ENCODE results near the gene KYAT1. TPM values are rescaled to one million over a fixed set of nuclear protein-coding genes. Genes with fewer than 3 reads are reported as not detected.
A peak's percentile ranks its signal among the peaks of the same experiment; 100 is the strongest.

Gene KYAT1
- total and polyA plus RNA-seq, 2 of the 13 experiments (the other 11 are each of a cell fraction or from before 2014, with no cell fraction given), result 9.2 to 46.5 TPM

DNA sequence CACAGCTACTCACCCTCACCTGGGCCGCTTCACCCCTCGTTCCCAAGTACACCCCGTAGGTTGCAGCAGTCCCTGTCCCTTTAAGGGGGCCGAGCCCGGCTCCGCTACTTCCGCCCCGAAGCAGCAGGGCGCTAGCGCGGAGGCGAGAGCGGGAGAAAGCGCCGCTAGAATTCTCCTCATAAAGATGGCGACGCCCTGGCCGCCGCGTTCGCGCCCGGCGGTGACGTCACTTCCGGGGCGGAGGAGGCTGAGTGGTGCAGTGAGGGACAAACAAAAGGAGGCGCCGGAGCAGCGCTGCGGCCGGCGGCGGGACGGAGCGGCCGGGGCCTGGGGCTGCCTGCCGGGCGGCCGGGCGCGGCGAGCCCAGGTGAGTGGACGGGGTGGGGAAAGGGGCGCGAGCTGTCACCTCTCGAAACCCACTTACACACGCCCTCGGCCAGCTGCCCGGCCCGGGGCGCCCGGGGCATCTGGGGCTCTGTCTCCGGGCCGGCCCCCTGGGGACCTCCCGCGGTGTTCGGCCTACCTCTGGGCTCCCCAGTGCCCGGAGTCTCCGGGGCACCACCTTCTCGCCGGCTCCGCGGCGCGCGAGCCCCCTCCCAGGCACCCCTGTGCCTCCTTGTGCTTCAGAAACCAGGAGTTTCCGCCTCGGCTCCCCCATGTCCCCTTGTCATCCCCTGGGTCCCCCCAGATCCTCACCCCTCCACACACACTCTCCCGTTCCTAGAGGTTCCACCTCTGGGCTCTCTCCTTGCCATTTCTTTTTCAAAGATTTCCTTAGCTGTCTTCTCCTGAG is at the start of gene KYAT1, which contains the start of gene LRRC8A (continued):
- TF ChIP-seq FOXO1 (CRISPR knock-in tag; IDR thresholded peaks at IDR 0.05) (peak; percentile 50; the same call in 1 of the 2 replicates), ZNF17 (CRISPR knock-in tag; IDR thresholded peaks at IDR 0.05) (no peak), HNRNPK (IDR thresholded peaks at IDR 0.05; ENCODE audit: low read depth, low read length, poor library complexity, severe bottlenecking) (peak; percentile 67), SP5 (CRISPR knock-in tag; IDR thresholded peaks at IDR 0.05; ENCODE audit: borderline replicate concordance, low read depth) (0 out of 2 replicates have a peak, but pooled peaks have one; percentile 43), ZNF460 (CRISPR knock-in tag; IDR thresholded peaks at IDR 0.05; ENCODE audit: borderline replicate concordance) (peak; percentile 32; the same call in 1 of the 2 replicates), TOPORS (CRISPR knock-in tag; IDR thresholded peaks at IDR 0.05) (peak; percentile 14; the same call in 1 of the 2 replicates), JARID2 (CRISPR knock-in tag; IDR thresholded peaks at IDR 0.05; ENCODE audit: insufficient replicate concordance) (no peak), THAP11 (CRISPR knock-in tag; IDR thresholded peaks at IDR 0.05) (peak; percentile 89), SMAD3 (CRISPR knock-in tag; IDR thresholded peaks at IDR 0.05) (peak; percentile 29; the same call in 1 of the 2 replicates), IRF2 (CRISPR knock-in tag; IDR thresholded peaks at IDR 0.05) (peak; percentile 34; the same call in 1 of the 2 replicates), ZBTB38 (CRISPR knock-in tag; IDR thresholded peaks at IDR 0.05) (no peak), FOXA3 (CRISPR knock-in tag; IDR thresholded peaks at IDR 0.05) (0 out of 2 replicates have a peak, but pooled peaks have one; percentile 31), HDAC2 (CRISPR knock-in tag; IDR thresholded peaks at IDR 0.05) (peak; percentile 70)
- TF ChIP-seq, protein P1, sequence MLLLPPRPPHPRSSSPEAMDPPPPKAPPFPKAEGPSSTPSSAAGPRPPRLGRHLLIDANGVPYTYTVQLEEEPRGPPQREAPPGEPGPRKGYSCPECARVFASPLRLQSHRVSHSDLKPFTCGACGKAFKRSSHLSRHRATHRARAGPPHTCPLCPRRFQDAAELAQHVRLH (CRISPR knock-in tag; IDR thresholded peaks at IDR 0.05; ENCODE audit: borderline replicate concordance, low read depth), result peak; percentile 71; the same call in 1 of the 2 replicates
- TF ChIP-seq, protein P2, sequence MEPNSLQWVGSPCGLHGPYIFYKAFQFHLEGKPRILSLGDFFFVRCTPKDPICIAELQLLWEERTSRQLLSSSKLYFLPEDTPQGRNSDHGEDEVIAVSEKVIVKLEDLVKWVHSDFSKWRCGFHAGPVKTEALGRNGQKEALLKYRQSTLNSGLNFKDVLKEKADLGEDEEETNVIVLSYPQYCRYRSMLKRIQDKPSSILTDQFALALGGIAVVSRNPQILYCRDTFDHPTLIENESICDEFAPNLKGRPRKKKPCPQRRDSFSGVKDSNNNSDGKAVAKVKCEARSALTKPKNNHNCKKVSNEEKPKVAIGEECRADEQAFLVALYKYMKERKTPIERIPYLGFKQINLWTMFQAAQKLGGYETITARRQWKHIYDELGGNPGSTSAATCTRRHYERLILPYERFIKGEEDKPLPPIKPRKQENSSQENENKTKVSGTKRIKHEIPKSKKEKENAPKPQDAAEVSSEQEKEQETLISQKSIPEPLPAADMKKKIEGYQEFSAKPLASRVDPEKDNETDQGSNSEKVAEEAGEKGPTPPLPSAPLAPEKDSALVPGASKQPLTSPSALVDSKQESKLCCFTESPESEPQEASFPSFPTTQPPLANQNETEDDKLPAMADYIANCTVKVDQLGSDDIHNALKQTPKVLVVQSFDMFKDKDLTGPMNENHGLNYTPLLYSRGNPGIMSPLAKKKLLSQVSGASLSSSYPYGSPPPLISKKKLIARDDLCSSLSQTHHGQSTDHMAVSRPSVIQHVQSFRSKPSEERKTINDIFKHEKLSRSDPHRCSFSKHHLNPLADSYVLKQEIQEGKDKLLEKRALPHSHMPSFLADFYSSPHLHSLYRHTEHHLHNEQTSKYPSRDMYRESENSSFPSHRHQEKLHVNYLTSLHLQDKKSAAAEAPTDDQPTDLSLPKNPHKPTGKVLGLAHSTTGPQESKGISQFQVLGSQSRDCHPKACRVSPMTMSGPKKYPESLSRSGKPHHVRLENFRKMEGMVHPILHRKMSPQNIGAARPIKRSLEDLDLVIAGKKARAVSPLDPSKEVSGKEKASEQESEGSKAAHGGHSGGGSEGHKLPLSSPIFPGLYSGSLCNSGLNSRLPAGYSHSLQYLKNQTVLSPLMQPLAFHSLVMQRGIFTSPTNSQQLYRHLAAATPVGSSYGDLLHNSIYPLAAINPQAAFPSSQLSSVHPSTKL (CRISPR knock-in tag; IDR thresholded peaks at IDR 0.05), result peak; percentile 40; the same call in 1 of the 2 replicates
- TF ChIP-seq, protein P3, sequence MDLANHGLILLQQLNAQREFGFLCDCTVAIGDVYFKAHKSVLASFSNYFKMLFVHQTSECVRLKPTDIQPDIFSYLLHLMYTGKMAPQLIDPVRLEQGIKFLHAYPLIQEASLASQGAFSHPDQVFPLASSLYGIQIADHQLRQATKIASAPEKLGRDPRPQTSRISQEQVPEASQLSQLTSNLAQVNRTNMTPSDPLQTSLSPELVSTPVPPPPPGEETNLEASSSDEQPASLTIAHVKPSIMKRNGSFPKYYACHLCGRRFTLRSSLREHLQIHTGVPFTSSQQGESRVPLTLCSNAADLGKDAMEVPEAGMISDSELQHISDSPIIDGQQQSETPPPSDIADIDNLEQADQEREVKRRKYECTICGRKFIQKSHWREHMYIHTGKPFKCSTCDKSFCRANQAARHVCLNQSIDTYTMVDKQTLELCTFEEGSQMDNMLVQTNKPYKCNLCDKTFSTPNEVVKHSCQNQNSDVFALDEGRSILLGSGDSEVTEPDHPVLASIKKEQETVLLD (CRISPR knock-in tag; IDR thresholded peaks at IDR 0.05; ENCODE audit: low read depth), result peak; percentile 66; the same call in 1 of the 2 replicates
- TF ChIP-seq, protein P4, sequence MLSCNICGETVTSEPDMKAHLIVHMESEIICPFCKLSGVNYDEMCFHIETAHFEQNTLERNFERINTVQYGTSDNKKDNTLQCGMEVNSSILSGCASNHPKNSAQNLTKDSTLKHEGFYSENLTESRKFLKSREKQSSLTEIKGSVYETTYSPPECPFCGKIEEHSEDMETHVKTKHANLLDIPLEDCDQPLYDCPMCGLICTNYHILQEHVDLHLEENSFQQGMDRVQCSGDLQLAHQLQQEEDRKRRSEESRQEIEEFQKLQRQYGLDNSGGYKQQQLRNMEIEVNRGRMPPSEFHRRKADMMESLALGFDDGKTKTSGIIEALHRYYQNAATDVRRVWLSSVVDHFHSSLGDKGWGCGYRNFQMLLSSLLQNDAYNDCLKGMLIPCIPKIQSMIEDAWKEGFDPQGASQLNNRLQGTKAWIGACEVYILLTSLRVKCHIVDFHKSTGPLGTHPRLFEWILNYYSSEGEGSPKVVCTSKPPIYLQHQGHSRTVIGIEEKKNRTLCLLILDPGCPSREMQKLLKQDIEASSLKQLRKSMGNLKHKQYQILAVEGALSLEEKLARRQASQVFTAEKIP (CRISPR knock-in tag; IDR thresholded peaks at IDR 0.05; ENCODE audit: borderline replicate concordance), result no peak
- TF ChIP-seq, protein P5, sequence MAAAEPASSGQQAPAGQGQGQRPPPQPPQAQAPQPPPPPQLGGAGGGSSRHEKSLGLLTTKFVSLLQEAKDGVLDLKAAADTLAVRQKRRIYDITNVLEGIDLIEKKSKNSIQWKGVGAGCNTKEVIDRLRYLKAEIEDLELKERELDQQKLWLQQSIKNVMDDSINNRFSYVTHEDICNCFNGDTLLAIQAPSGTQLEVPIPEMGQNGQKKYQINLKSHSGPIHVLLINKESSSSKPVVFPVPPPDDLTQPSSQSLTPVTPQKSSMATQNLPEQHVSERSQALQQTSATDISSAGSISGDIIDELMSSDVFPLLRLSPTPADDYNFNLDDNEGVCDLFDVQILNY (CRISPR knock-in tag; conservative IDR thresholded peaks at IDR 0.05), result peak; percentile 77
- TF ChIP-seq, protein P6, sequence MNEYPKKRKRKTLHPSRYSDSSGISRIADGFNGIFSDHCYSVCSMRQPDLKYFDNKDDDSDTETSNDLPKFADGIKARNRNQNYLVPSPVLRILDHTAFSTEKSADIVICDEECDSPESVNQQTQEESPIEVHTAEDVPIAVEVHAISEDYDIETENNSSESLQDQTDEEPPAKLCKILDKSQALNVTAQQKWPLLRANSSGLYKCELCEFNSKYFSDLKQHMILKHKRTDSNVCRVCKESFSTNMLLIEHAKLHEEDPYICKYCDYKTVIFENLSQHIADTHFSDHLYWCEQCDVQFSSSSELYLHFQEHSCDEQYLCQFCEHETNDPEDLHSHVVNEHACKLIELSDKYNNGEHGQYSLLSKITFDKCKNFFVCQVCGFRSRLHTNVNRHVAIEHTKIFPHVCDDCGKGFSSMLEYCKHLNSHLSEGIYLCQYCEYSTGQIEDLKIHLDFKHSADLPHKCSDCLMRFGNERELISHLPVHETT (CRISPR knock-in tag; conservative IDR thresholded peaks at IDR 0.05), result peak; percentile 55; the same call in 1 of the 2 replicates
